HCT116 (cell line): Measurements from ENCODE around the gene ZNF580. TPM values are rescaled to one million over a fixed set of nuclear protein-coding genes. Genes with fewer than 3 reads are reported as not detected.

Experiments
- ATAC-seq: fragments of 200-7000 bp; cut with Tn5 transposase; 2 replicates; pipeline ENCODE4 v1.9.1; 2020; ENCODE audit warnings: mild to moderate bottlenecking, moderate library complexity
- BruUV-seq: library from RNA; stranded (reverse); fragments of 400-500 nt; replicated peaks from 2 replicates; lab custom pipeline; 2021; lab: Mats Ljungman, UMichigan
- CTCF ChIA-PET: fragments of 300-600 bp; sonication (Branson Sonifier 250); formaldehyde crosslinking; loops from one replicate; lab custom pipeline; 2021; ENCODE audit warnings: antibody characterized with exemption; lab: Charles Lee
- POLR2A ChIA-PET: fragments of 300-600, 350-600 bp; sonication (Branson Sonifier 250); formaldehyde crosslinking; loops from one replicate; lab custom pipeline; 2021; ENCODE audit warnings: antibody characterized with exemption; lab: Charles Lee
- RAD21 ChIA-PET, 2 experiments: fragments of 300-600 bp; sonication (Branson Sonifier 250); formaldehyde crosslinking; loops; one replicate each; lab custom pipeline; 2023; ENCODE audit warnings: low total read pairs in 2 of 2; ENCODE audit not compliant: uncharacterized antibody in 2 of 2, unreplicated experiment in 2 of 2, low non-redundant PET in 1 of 2; lab: Charles Lee
- DNase-seq: peaks from one replicate; pipeline ENCODE4 v3.0.0-alpha.2; 2010; ENCODE audit warnings: low read depth, low spot score
- H2AFZ ChIP-seq: fragments of 200-600 bp; shearing (Covaris generic), sonication (generic); 2 replicates; pipeline ENCODE4 v1.6.1; 2017; ENCODE audit warnings: low read depth, mixed run types, mixed read lengths, antibody characterized with exemption, low read length; ENCODE audit not compliant: poor library complexity, severe bottlenecking
- H3K27ac ChIP-seq: 2 replicates; pipeline ENCODE4 v1.5.1; 2012; ENCODE audit warnings: low read depth, low read length
- H3K27me3 ChIP-seq: fragments of 200-600 bp; sonication (generic); 2 replicates; pipeline ENCODE4 v1.6.1; 2016; ENCODE audit warnings: mixed run types, low read length, mixed read lengths; ENCODE audit not compliant: insufficient read depth
- H3K36me3 ChIP-seq, 2 experiments: fragments of 200-500 bp in 1 of 2; fragments of 200-600 bp in 1 of 2; sonication (Bioruptor generic) in 1 of 2; sonication (generic) in 1 of 2; 2 replicates each; pipeline versions ENCODE4 v1.5.1 to v1.6.1; 2014 to 2016; ENCODE audit warnings: low read length in 2 of 2, inconsistent platforms in 1 of 2, mixed read lengths in 1 of 2, mixed run types in 1 of 2; ENCODE audit not compliant: insufficient read depth in 2 of 2, control insufficient read depth in 1 of 2
- H3K4me1 ChIP-seq, 2 experiments: fragments of 200-600 bp in 1 of 2; sonication (generic) in 1 of 2; 2 replicates each; pipeline versions ENCODE4 v1.5.1 to v1.6.1; 2012 to 2017; ENCODE audit warnings: low read length in 2 of 2, inconsistent platforms in 1 of 2, mild to moderate bottlenecking in 1 of 2, mixed read lengths in 1 of 2, mixed run types in 1 of 2, moderate library complexity in 1 of 2; ENCODE audit not compliant: insufficient read depth in 2 of 2, control insufficient read depth in 1 of 2
- H3K4me2 ChIP-seq: fragments of 200-600 bp; sonication (generic); 2 replicates; pipeline ENCODE4 v1.6.1; 2017; ENCODE audit warnings: mixed run types, low read length, mixed read lengths
- H3K4me3 ChIP-seq, 2 experiments: fragments of 200-600 bp in 1 of 2; sonication (generic) in 1 of 2; replicated peaks in 1 of 2; 2 replicates each; pipeline ENCODE4 v1.5.1; 2011 to 2016; ENCODE audit warnings: low read length in 2 of 2, control low read depth in 1 of 2, low read depth in 1 of 2, mild to moderate bottlenecking in 1 of 2, mixed read lengths in 1 of 2, mixed run types in 1 of 2
- H3K79me2 ChIP-seq: fragments of 200-600 bp; sonication (generic); 2 replicates; pipeline ENCODE4 v1.6.1; 2017; ENCODE audit warnings: mild to moderate bottlenecking, mixed run types, low read length, moderate library complexity, mixed read lengths; ENCODE audit not compliant: insufficient read depth
- H3K9ac ChIP-seq: fragments of 200-600 bp; sonication (generic); 2 replicates; pipeline ENCODE4 v1.6.1; 2016; ENCODE audit warnings: low read length, mixed read lengths
- H3K9me2 ChIP-seq: fragments of 200-600 bp; sonication (generic), shearing (Covaris generic); 2 replicates; pipeline ENCODE4 v1.6.1; 2017; ENCODE audit warnings: mixed run types, mild to moderate bottlenecking, moderate library complexity; ENCODE audit not compliant: insufficient read depth
- H3K9me3 ChIP-seq, 2 experiments: fragments of 200-500 bp in 1 of 2; fragments of 200-600 bp in 1 of 2; sonication (Bioruptor generic) in 1 of 2; sonication (generic) in 1 of 2; 2 replicates each; pipeline ENCODE4 v1.6.1; 2014 to 2017; ENCODE audit warnings: low read length in 2 of 2, mixed read lengths in 2 of 2, inconsistent platforms in 1 of 2, low read depth in 1 of 2, mild to moderate bottlenecking in 1 of 2, mixed run types in 1 of 2, moderate library complexity in 1 of 2; ENCODE audit not compliant: control insufficient read depth in 1 of 2, insufficient read depth in 1 of 2
- H4K20me1 ChIP-seq: fragments of 200-600 bp; sonication (generic), shearing (Covaris generic); 2 replicates; pipeline ENCODE4 v1.6.1; 2017; ENCODE audit warnings: mixed run types, mild to moderate bottlenecking, moderate library complexity; ENCODE audit not compliant: insufficient read depth
- CBX3 ChIP-seq: IDR thresholded peaks from 2 replicates; pipeline ENCODE4 v1.6.1; 2012; ENCODE audit warnings: low read depth
- CEBPB ChIP-seq: IDR thresholded peaks from 2 replicates; pipeline ENCODE4 v1.6.1; 2012; ENCODE audit warnings: low read depth
- ELF1 ChIP-seq: IDR thresholded peaks from 2 replicates; pipeline ENCODE4 v1.6.1; 2012; ENCODE audit warnings: low read depth, borderline replicate concordance
- EZH2phosphoT487 ChIP-seq: fragments of 200-600 bp; IDR thresholded peaks from 2 replicates; pipeline ENCODE4 v1.6.1; 2018; ENCODE audit warnings: antibody characterized with exemption, borderline replicate concordance
- JUND ChIP-seq: IDR thresholded peaks from 2 replicates; pipeline ENCODE4 v1.6.1; 2012
- POLR2A ChIP-seq: IDR thresholded peaks from 2 replicates; pipeline ENCODE4 v1.7.0; 2011; ENCODE audit warnings: borderline replicate concordance; ENCODE audit not compliant: insufficient read depth, insufficient read length; ENCODE audit errors: extremely low read depth
- POLR2AphosphoS5 ChIP-seq: IDR thresholded peaks from 2 replicates; pipeline ENCODE4 v1.6.1; 2011; ENCODE audit warnings: mild to moderate bottlenecking, low read depth, low read length, moderate library complexity
- RAD21 ChIP-seq: IDR thresholded peaks from 2 replicates; pipeline ENCODE4 v1.6.1; 2012; ENCODE audit warnings: low read depth, mild to moderate bottlenecking
- SRF ChIP-seq: IDR thresholded peaks from 2 replicates; pipeline ENCODE4 v1.6.1; 2012; ENCODE audit warnings: low read depth
- TCF7L2 ChIP-seq: IDR thresholded peaks from 2 replicates; pipeline ENCODE4 v1.7.0; 2011; ENCODE audit warnings: borderline replicate concordance, inconsistent platforms; ENCODE audit not compliant: insufficient read depth, insufficient read length; ENCODE audit errors: extremely low read depth
- ZBTB33 ChIP-seq: IDR thresholded peaks from 2 replicates; pipeline ENCODE4 v1.6.1; 2011; ENCODE audit warnings: mild to moderate bottlenecking, low read length, moderate library complexity; ENCODE audit not compliant: insufficient replicate concordance; ENCODE audit errors: extremely low read depth
- ZFX ChIP-seq: fragments of 450-650 bp; IDR thresholded peaks from 2 replicates; pipeline ENCODE4 v1.6.1; 2017
- intact Hi-C: fragments of 100-400 bp; cut with micrococcal nuclease; formaldehyde crosslinking; loops from 2 replicates; pipeline ENCODE4 v1.10.0; 2022
- total RNA-seq: library from RNA; stranded (reverse); gene quantifications from one replicate; pipeline ENCODE4 v1.2.1, GENCODE V29; 2021; ENCODE audit not compliant: unreplicated experiment
- TF ChIP-seq, protein P1 (sequence below): IDR thresholded peaks from 2 replicates; pipeline ENCODE4 v1.6.1; 2012
- TF ChIP-seq, protein P2 (sequence below): IDR thresholded peaks from 2 replicates; pipeline ENCODE4 v1.6.1; 2012; ENCODE audit warnings: low read depth

Gene ZNF580
- total RNA-seq, 1 experiment from 2014 or later = 36.7 TPM

DNA sequence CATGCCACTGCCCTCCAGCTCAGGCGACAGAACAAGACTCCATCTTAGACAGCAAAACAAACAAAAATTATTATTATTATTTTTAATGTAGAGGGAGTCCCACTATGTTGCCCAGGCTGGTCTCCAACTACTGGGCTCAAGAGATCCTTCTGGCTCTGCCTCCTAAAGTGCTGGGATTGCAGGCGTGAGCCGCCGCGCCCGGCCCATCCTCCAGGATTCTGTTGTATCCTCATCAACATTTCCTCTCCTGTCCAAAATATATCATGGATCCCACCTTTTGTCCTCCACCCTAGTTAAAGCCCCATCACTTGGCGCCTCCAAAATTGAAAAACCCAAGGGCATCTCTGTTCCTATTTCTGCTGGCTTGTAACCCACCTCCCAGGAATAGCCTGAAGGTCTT lies 17.7 kb upstream of the ZNF580 start:
- no peaks in the 10 kb centered on the region for H4K20me1 ChIP-seq
- ATAC-seq (no peak), DNase-seq (no peak)
- no peaks in the 10 kb centered on the region for H3K9me3 ChIP-seq
- peaks cover 8 to 14% of the 10 kb centered on the region in 2 experiments; a peak in 3 of 4 replicates for H3K4me1 ChIP-seq
- ChIA-PET CTCF (no interaction called here), POLR2A (interaction anchor here (0.6 to 0.8 kb wide), 2 partner anchors 12 to 138 kb away, joined by 3 read pairs; partner anchors contain the start of gene NAT14), RAD21 (no interaction called here)
- no peaks in the 10 kb centered on the region for H3K79me2 ChIP-seq
- H3K4me2 ChIP-seq = no peak overlapping the region
- no peak overlapping the region for H3K9ac ChIP-seq
- no peaks in the 10 kb centered on the region for H3K36me3 ChIP-seq
- H3K27me3 ChIP-seq = no peaks in the 10 kb centered on the region
- intact Hi-C loops = no loop called here
- no TSS peak for BruUV-seq
- no peak overlapping the region for H3K27ac ChIP-seq
- TF ChIP-seq POLR2AphosphoS5 (no peak), ZFX (no peak), JUND (no peak), ELF1 (no peak), POLR2A (no peak), EZH2phosphoT487 (no peak), TCF7L2 (no peak), ZBTB33 (no peak), SRF (no peak), CBX3 (no peak), RAD21 (no peak), CEBPB (no peak)
- TF ChIP-seq, protein P1, sequence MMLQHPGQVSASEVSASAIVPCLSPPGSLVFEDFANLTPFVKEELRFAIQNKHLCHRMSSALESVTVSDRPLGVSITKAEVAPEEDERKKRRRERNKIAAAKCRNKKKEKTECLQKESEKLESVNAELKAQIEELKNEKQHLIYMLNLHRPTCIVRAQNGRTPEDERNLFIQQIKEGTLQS = no peak
- TF ChIP-seq, protein P2, sequence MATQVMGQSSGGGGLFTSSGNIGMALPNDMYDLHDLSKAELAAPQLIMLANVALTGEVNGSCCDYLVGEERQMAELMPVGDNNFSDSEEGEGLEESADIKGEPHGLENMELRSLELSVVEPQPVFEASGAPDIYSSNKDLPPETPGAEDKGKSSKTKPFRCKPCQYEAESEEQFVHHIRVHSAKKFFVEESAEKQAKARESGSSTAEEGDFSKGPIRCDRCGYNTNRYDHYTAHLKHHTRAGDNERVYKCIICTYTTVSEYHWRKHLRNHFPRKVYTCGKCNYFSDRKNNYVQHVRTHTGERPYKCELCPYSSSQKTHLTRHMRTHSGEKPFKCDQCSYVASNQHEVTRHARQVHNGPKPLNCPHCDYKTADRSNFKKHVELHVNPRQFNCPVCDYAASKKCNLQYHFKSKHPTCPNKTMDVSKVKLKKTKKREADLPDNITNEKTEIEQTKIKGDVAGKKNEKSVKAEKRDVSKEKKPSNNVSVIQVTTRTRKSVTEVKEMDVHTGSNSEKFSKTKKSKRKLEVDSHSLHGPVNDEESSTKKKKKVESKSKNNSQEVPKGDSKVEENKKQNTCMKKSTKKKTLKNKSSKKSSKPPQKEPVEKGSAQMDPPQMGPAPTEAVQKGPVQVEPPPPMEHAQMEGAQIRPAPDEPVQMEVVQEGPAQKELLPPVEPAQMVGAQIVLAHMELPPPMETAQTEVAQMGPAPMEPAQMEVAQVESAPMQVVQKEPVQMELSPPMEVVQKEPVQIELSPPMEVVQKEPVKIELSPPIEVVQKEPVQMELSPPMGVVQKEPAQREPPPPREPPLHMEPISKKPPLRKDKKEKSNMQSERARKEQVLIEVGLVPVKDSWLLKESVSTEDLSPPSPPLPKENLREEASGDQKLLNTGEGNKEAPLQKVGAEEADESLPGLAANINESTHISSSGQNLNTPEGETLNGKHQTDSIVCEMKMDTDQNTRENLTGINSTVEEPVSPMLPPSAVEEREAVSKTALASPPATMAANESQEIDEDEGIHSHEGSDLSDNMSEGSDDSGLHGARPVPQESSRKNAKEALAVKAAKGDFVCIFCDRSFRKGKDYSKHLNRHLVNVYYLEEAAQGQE = no peak
- no peak overlapping the region for H2AFZ ChIP-seq
- no peak overlapping the region for H3K4me3 ChIP-seq
- no peaks in the 10 kb centered on the region for H3K9me2 ChIP-seq
